Right lobe of liver (tissue), 6 donors: ENCODE results near the gene SLC31A2. TPM values are rescaled to one million over a fixed set of nuclear protein-coding genes. Genes with fewer than 3 reads are reported as not detected.
A peak's percentile ranks its signal among the peaks of the same experiment; 100 is the strongest.

Experiments
- ATAC-seq, 4 donors: fragments of 200-7000 bp; cut with Tn5 transposase; one replicate each; pipeline ENCODE4 v1.9.1; 2020; ENCODE audit warnings: mild to moderate bottlenecking in 4 of 4, moderate library complexity in 4 of 4
- DNase-seq, 3 donors: peaks; one replicate each; pipeline ENCODE4 v3.0.0-alpha.2; 2020
- H3K27ac ChIP-seq, 3 donors: fragments of 200-600 bp; one replicate each; pipeline ENCODE4 v1.8.0; 2022
- H3K27me3 ChIP-seq, 2 donors: fragments of 200-600 bp; one replicate each; pipeline ENCODE4 v1.8.0; 2022
- H3K36me3 ChIP-seq, 4 donors: fragments of 200-600 bp; sonication (generic) in 1 of 4; one replicate each; pipeline versions ENCODE4 v1.5.1 to v1.8.0; 2017 to 2022; ENCODE audit warnings: control low read depth in 1 of 4
- H3K4me1 ChIP-seq, 4 donors: fragments of 200-600 bp; sonication (generic) in 1 of 4; one replicate each; pipeline versions ENCODE4 v1.5.1 to v1.8.0; 2017 to 2022; ENCODE audit warnings: control low read depth in 1 of 4
- H3K4me3 ChIP-seq, 3 donors: fragments of 200-600 bp; one replicate each; pipeline ENCODE4 v1.8.0; 2022
- H3K9me3 ChIP-seq, 4 donors: fragments of 200-600 bp; sonication (generic) in 1 of 4; one replicate each; pipeline versions ENCODE4 v1.5.1 to v1.8.0; 2017 to 2022; ENCODE audit warnings: control low read depth in 1 of 4
- CTCF ChIP-seq, 4 donors: fragments of 200-600 bp in 3 of 4; fragments of 450-650 bp in 1 of 4; IDR thresholded peaks; one replicate each; pipeline versions ENCODE4 v1.5.1 to v1.8.0; 2016 to 2022; ENCODE audit warnings: antibody characterized with exemption in 4 of 4, mild to moderate bottlenecking in 2 of 4
- POLR2A ChIP-seq: fragments of 450-650 bp; IDR thresholded peaks from one replicate; pipeline ENCODE4 v1.6.1; 2017; ENCODE audit warnings: antibody characterized with exemption, mild to moderate bottlenecking
- whole genome bisulfite sequencing: methylation state at CpG from one replicate; pipeline ENCODE4 v1.1.6; 2018; ENCODE audit warnings: low coverage, low lambda C conversion rate; ENCODE audit not compliant: insufficient coverage; ENCODE audit errors: missing lambda C conversion rate; 5-methylcytosine and 5-hydroxymethylcytosine counted together
- intact Hi-C, 2 donors: fragments of 100-400 bp; cut with DNase I; formaldehyde crosslinking; loops; one replicate each; pipeline versions ENCODE4 v1.11.2 to v1.14.1; 2022
- total RNA-seq, 6 experiments: library from RNA; depleted of rRNA in 2 of 6; stranded (reverse); fragments of >200 nt in 2 of 6; fragmentation: NEBNext Ultra II Directional in 3 of 6; extraction: Animal tissue kit (Norgen Biotek cat#: 25700) in 3 of 6; gene quantifications; one replicate each; pipeline versions ENCODE4 v1.1.0 to v1.2.4, GENCODE V29; 2016 to 2023
- donor health status: DM: no; HTN: yes; CAD: no.
- donor health status: DM: no; HTN: no; CAD: no.
- donor health status: DM: no; HTN: no; CAD: no.
- donor health status: DM: no; HTN: yes; CAD: no.
- donor health status: DM: no; HTN: yes; CAD: no.

The SLC31A2 gene
- total RNA-seq, 6 experiments from 2014 or later, result 11.5 to 43.4 (median 25.0) TPM

GRCh38 chr9:113125386-113126035 lies 25.3 kb upstream of the SLC31A2 start:
- WGBS, result 46% methylated on average over 4 of the region's 4 CpGs
- Histone ChIP-seq H3K27me3 (no peaks in the 10 kb centered on the region), H3K27ac (no peak overlapping the region), H3K9me3 (no peaks in the 10 kb centered on the region), H3K4me1 (no peaks in the 10 kb centered on the region), H3K4me3 (no peak overlapping the region), H3K36me3 (no peaks in the 10 kb centered on the region)
- intact Hi-C loops, result no loop called here
- TF ChIP-seq POLR2A (no peak), CTCF (IDR thresholded peaks at IDR 0.05) (no peak)
- DNase-seq (no peak), ATAC-seq (peak in 2 of 4 donors; percentile 21 to 44)

- DNase-seq (no peak), ATAC-seq (no peak)
- Histone ChIP-seq H3K36me3 (no peaks in the 10 kb centered on the region), H3K9me3 (no peaks in the 10 kb centered on the region), H3K4me3 (no peak overlapping the region), H3K27me3 (no peaks in the 10 kb centered on the region), H3K27ac (no peak overlapping the region), H3K4me1 (no peaks in the 10 kb centered on the region)
- intact Hi-C loops, result no loop called here
- TF ChIP-seq CTCF (IDR thresholded peaks at IDR 0.05) (no peak), POLR2A (no peak)
Observed at GRCh38 chr9:113129466-113129865, 21.3 kb upstream of the SLC31A2 start.

- Histone ChIP-seq H3K27me3 (no peaks in the 10 kb centered on the region), H3K9me3 (no peaks in the 10 kb centered on the region), H3K27ac (no peak overlapping the region), H3K4me1 (no peaks in the 10 kb centered on the region), H3K36me3 (no peaks in the 10 kb centered on the region), H3K4me3 (no peak overlapping the region)
- ATAC-seq (peak in 3 of 4 donors; percentile 31 to 46 (median 41)), DNase-seq (no peak)
- 38% methylated on average over 2 of the region's 4 CpGs for WGBS
- TF ChIP-seq POLR2A (no peak), CTCF (IDR thresholded peaks at IDR 0.05) (no peak)
- intact Hi-C loops, result no loop called here
Observed at GRCh38 chr9:113129884-113130283, 20.9 kb upstream of the SLC31A2 start.

- WGBS, result 4% methylated on average over 3 of the region's 3 CpGs
- Histone ChIP-seq H3K27me3 (no peaks in the 10 kb centered on the region), H3K27ac (no peak overlapping the region), H3K4me1 (no peaks in the 10 kb centered on the region), H3K4me3 (no peak overlapping the region), H3K36me3 (no peaks in the 10 kb centered on the region), H3K9me3 (no peaks in the 10 kb centered on the region)
- TF ChIP-seq CTCF (IDR thresholded peaks at IDR 0.05) (no peak), POLR2A (no peak)
- DNase-seq, result no peak
- ATAC-seq, result peak in 1 of 4 donors; percentile 30
- intact Hi-C loops, result no loop called here
Observed at GRCh38 chr9:113131689-113132151, 19.1 kb upstream of the SLC31A2 start.
